ENCODE measurements around the gene TADA2A. TPM values are rescaled to one million over a fixed set of nuclear protein-coding genes. Genes with fewer than 3 reads are reported as not detected.

TADA2A gene
- total RNA-seq, 2 experiments from 2014 or later: 35.8 to 46.3 TPM

- no peaks in the 10 kb centered on the region for H4K20me1 ChIP-seq (ENCODE audit: insufficient read depth, low read length)
- TF ChIP-seq EZH2phosphoT487 (IDR thresholded peaks at IDR 0.05; ENCODE audit: borderline replicate concordance, low read depth, low read length): no peak
- TF ChIP-seq CTCF (conservative IDR thresholded peaks at IDR 0.05; ENCODE audit: low read length): peak; percentile 53
- H2AFZ ChIP-seq (ENCODE audit: low read length): no peak overlapping the region
- H3K4me3 ChIP-seq (ENCODE audit: low read depth, low read length, poor library complexity, severe bottlenecking): no peak overlapping the region
- H3K36me3 ChIP-seq (ENCODE audit: insufficient read depth, low read length): peaks cover 91% of the 10 kb centered on the region
- H3K9me3 ChIP-seq (ENCODE audit: low read length): no peaks in the 10 kb centered on the region
- intact Hi-C loops (cut with micrococcal nuclease; ENCODE audit: unreplicated experiment): no loop called here
- ChIA-PET POLR2A (interaction anchor here (0.6 kb wide), 1 partner anchor 69 kb away, joined by 3 read pairs; no protein-coding TSS in a partner anchor), CTCF (ENCODE audit: unreplicated experiment) (no interaction called here)
- no peak overlapping the region for H3K4me2 ChIP-seq (ENCODE audit: low read length)
- no TSS peak for BruUV-seq (replicated peaks)
- no peak overlapping the region for H3K27ac ChIP-seq (ENCODE audit: low read depth, low read length, poor library complexity, severe bottlenecking)
- H3K9me2 ChIP-seq (ENCODE audit: insufficient read depth, low read length): no peaks in the 10 kb centered on the region
- no peaks in the 10 kb centered on the region for H3K4me1 ChIP-seq (ENCODE audit: insufficient read depth, low read length, poor library complexity, severe bottlenecking)
- no peak for DNase-seq (ENCODE audit: low spot score)
- H3K79me2 ChIP-seq (ENCODE audit: insufficient read depth, low read depth, low read length): peaks cover 8% of the 10 kb centered on the region; the same call in 1 of the 2 replicates
Observed at GRCh38 chr17:37413875-37414519, 7.3 kb downstream of the TADA2A start.

GRCh38 chr17:37417852-37418251, 11.2 kb downstream of the TADA2A start:
- peaks cover 75% of the 10 kb centered on the region for H3K36me3 ChIP-seq (ENCODE audit: insufficient read depth, low read length)
- H3K79me2 ChIP-seq (ENCODE audit: insufficient read depth, low read depth, low read length): peaks cover 6% of the 10 kb centered on the region; the same call in 1 of the 2 replicates
- H2AFZ ChIP-seq (ENCODE audit: low read length): no peak overlapping the region
- no peaks in the 10 kb centered on the region for H3K4me1 ChIP-seq (ENCODE audit: insufficient read depth, low read length, poor library complexity, severe bottlenecking)
- no peak overlapping the region for H3K4me2 ChIP-seq (ENCODE audit: low read length)
- H3K9me3 ChIP-seq (ENCODE audit: low read length): no peaks in the 10 kb centered on the region
- no TSS peak for BruUV-seq (replicated peaks)
- no peak overlapping the region for H3K4me3 ChIP-seq (ENCODE audit: low read depth, low read length, poor library complexity, severe bottlenecking)
- ChIA-PET POLR2A (no interaction called here), CTCF (ENCODE audit: unreplicated experiment) (no interaction called here)
- H3K27ac ChIP-seq (ENCODE audit: low read depth, low read length, poor library complexity, severe bottlenecking): no peak overlapping the region
- intact Hi-C loops (cut with micrococcal nuclease; ENCODE audit: unreplicated experiment): no loop called here
- no peaks in the 10 kb centered on the region for H3K9me2 ChIP-seq (ENCODE audit: insufficient read depth, low read length)
- TF ChIP-seq EZH2phosphoT487 (IDR thresholded peaks at IDR 0.05; ENCODE audit: borderline replicate concordance, low read depth, low read length): no peak
- no peak for TF ChIP-seq CTCF (conservative IDR thresholded peaks at IDR 0.05; ENCODE audit: low read length)
- H4K20me1 ChIP-seq (ENCODE audit: insufficient read depth, low read length): no peaks in the 10 kb centered on the region
- DNase-seq (ENCODE audit: low spot score): no peak

- H2AFZ ChIP-seq (ENCODE audit: low read length): no peak overlapping the region
- BruUV-seq (replicated peaks): no TSS peak
- ChIA-PET CTCF (ENCODE audit: unreplicated experiment) (no interaction called here), POLR2A (no interaction called here)
- intact Hi-C loops (cut with micrococcal nuclease; ENCODE audit: unreplicated experiment): no loop called here
- no peaks in the 10 kb centered on the region for H3K9me2 ChIP-seq (ENCODE audit: insufficient read depth, low read length)
- no peaks in the 10 kb centered on the region for H3K9me3 ChIP-seq (ENCODE audit: low read length)
- no peak for DNase-seq (ENCODE audit: low spot score)
- no peaks in the 10 kb centered on the region for H4K20me1 ChIP-seq (ENCODE audit: insufficient read depth, low read length)
- peaks cover 71% of the 10 kb centered on the region for H3K36me3 ChIP-seq (ENCODE audit: insufficient read depth, low read length)
- H3K4me3 ChIP-seq (ENCODE audit: low read depth, low read length, poor library complexity, severe bottlenecking): no peak overlapping the region
- no peak overlapping the region for H3K4me2 ChIP-seq (ENCODE audit: low read length)
- H3K79me2 ChIP-seq (ENCODE audit: insufficient read depth, low read depth, low read length): 0 out of 2 replicates have a peak, but pooled peaks cover under 1% of the 10 kb centered on the region
- TF ChIP-seq CTCF (conservative IDR thresholded peaks at IDR 0.05; ENCODE audit: low read length) (no peak), EZH2phosphoT487 (IDR thresholded peaks at IDR 0.05; ENCODE audit: borderline replicate concordance, low read depth, low read length) (no peak)
- no peak overlapping the region for H3K27ac ChIP-seq (ENCODE audit: low read depth, low read length, poor library complexity, severe bottlenecking)
- no peaks in the 10 kb centered on the region for H3K4me1 ChIP-seq (ENCODE audit: insufficient read depth, low read length, poor library complexity, severe bottlenecking)
Observed at GRCh38 chr17:37422971-37423625, 16.4 kb downstream of the TADA2A start.
